ENCODE data around the gene SIX2.

Gene SIX2

GRCh38 chr2:44980751-44981713 lies 28.2 kb downstream of the SIX2 start:
- H3K4me3 ChIP-seq (ENCODE audit: control insufficient read depth, low read depth, low read length) = no peak overlapping the region
- DNase-seq (ENCODE audit: low read depth) = no peak
- TF ChIP-seq, protein P1, sequence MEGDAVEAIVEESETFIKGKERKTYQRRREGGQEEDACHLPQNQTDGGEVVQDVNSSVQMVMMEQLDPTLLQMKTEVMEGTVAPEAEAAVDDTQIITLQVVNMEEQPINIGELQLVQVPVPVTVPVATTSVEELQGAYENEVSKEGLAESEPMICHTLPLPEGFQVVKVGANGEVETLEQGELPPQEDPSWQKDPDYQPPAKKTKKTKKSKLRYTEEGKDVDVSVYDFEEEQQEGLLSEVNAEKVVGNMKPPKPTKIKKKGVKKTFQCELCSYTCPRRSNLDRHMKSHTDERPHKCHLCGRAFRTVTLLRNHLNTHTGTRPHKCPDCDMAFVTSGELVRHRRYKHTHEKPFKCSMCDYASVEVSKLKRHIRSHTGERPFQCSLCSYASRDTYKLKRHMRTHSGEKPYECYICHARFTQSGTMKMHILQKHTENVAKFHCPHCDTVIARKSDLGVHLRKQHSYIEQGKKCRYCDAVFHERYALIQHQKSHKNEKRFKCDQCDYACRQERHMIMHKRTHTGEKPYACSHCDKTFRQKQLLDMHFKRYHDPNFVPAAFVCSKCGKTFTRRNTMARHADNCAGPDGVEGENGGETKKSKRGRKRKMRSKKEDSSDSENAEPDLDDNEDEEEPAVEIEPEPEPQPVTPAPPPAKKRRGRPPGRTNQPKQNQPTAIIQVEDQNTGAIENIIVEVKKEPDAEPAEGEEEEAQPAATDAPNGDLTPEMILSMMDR (IDR thresholded peaks at IDR 0.05; ENCODE audit: control insufficient read depth, insufficient read depth, low read depth, low read length, missing control alignments) = no peak

GRCh38 chr2:44979581-44979980 lies 29.7 kb downstream of the SIX2 start:
- no peak for DNase-seq (ENCODE audit: low read depth)
- H3K4me3 ChIP-seq (ENCODE audit: control insufficient read depth, low read depth, low read length) = no peak overlapping the region
- TF ChIP-seq, protein P1 (IDR thresholded peaks at IDR 0.05; ENCODE audit: control insufficient read depth, insufficient read depth, low read depth, low read length, missing control alignments) = no peak

- no peak for DNase-seq (ENCODE audit: low read depth)
- TF ChIP-seq, protein P1 (IDR thresholded peaks at IDR 0.05; ENCODE audit: control insufficient read depth, insufficient read depth, low read depth, low read length, missing control alignments) = no peak
- H3K4me3 ChIP-seq (ENCODE audit: control insufficient read depth, low read depth, low read length) = no peak overlapping the region
Measured at GRCh38 chr2:44975571-44976450, 33.4 kb downstream of the SIX2 start.

DNA sequence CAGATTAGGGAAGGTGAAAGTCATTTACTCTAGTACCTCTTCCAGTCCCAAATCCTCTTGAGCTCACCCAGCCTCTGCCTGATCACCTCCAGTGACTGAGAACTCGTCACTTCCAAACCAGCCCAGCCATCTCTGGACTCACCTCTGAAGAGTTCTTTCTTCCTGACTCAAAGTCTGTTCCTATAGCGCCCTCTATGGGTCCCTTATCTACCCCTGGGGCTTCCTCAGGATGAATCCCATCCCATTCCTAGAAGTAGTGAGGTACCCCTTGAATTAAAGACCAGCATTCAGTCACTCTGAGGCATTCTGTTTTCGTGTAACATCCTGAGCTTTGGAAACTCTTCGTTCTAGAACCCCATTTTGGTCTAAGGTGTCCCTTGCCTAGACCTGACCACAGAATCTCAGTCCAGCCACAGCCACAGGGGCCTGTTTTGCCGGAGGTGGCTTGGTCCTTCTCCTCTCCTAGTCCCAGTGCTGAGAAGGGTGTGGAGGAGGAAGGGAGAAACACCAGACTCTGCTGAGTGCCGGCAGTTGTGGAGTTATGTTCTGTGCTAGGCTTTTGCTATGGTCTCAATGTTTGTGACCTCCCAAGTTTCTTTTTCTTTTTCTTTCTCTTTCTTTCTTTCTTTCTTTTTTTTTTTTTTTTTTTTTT lies 35.1 kb downstream of the SIX2 start:
- no peak for DNase-seq (ENCODE audit: low read depth)
- TF ChIP-seq, protein P1 (IDR thresholded peaks at IDR 0.05; ENCODE audit: control insufficient read depth, insufficient read depth, low read depth, low read length, missing control alignments) = peak; percentile 65
- H3K4me3 ChIP-seq (ENCODE audit: control insufficient read depth, low read depth, low read length) = no peak overlapping the region

DNA sequence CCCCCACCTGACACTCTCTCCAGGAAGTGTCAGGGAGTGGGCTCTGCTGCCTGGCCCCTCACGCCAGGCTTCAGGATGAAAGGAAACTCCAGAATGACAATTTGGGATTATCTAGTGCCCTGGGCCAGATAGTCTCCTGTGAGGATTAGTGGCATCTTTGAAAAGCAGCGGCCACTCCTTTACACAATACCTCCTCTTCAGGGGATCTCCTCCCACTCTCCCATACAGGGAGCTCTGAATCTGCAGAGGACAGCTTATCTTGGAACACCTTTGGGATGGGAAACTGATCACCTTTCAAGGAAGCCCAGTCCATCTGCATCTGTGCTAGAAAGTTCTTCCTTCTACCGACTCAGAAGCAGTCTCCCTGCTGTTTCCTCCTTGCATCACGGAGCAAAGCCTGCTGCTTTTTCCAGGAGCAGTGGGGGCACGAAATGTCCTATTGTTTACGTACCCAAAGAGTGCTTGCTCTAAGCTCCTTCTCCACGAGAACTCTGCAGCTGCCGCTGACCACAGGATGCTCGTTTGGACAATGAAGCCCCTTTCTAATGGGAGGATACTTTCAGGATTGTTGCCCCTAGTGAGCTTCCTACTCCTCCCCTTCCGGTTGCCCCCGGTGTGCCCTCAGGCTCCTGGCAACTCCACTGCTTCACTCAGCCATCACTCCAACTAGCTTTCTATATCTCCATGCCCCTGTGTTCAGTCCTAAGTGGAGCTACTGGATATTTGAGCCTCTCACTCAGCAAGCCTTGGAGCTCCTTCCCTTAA lies 36.3 kb downstream of the SIX2 start:
- no peak overlapping the region for H3K4me3 ChIP-seq (ENCODE audit: control insufficient read depth, low read depth, low read length)
- no peak for DNase-seq (ENCODE audit: low read depth)
- TF ChIP-seq, protein P1 (IDR thresholded peaks at IDR 0.05; ENCODE audit: control insufficient read depth, insufficient read depth, low read depth, low read length, missing control alignments) = no peak
